Hippocampal formation (tissue), 2 donors: Measurements from ENCODE around the gene ZFP1.

ENCODE experiments used
- DNase-seq, 2 donors: peaks; one replicate each; lab custom pipeline; 2025; lab: John Stamatoyannopoulos, UW

ZFP1 gene

DNA sequence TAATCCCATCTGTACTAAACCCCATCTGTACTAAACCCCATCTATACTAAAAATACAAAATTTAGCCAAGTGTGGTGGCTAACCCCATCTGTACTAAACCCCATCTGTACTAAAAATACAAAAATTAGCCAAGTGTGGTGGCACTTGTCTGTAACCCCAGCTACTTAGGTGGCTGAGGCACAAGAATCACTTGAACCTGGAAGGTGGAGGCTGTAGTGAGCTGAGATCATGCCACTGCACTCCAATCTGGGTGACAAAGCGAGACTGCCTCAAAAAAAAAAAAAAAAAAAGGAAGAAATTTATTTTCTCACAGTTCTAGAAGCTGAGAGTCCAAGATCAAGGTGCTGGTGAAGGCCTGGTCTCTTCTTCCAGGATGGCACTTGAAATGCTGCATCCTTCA lies 12.1 kb downstream of the ZFP1 start:
- DNase-seq: no peak

DNA sequence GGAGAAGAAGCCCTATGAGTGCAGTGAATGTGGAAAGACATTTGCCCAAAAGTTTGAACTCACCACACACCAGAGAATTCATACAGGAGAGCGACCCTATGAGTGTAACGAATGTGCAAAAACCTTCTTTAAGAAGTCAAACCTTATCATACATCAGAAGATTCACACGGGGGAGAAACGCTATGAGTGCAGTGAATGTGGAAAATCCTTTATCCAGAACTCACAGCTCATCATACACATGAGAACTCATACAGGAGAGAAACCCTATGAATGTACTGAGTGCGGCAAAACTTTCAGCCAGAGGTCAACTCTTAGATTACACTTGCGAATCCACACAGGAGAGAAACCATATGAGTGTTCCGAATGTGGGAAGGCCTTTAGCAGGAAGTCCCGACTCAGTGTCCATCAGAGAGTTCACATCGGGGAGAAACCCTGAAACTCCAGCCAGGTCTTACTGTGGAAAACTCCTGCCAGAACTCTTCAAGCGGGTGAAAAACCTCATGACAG lies 21.6 kb downstream of the ZFP1 start:
- DNase-seq: no peak

DNA sequence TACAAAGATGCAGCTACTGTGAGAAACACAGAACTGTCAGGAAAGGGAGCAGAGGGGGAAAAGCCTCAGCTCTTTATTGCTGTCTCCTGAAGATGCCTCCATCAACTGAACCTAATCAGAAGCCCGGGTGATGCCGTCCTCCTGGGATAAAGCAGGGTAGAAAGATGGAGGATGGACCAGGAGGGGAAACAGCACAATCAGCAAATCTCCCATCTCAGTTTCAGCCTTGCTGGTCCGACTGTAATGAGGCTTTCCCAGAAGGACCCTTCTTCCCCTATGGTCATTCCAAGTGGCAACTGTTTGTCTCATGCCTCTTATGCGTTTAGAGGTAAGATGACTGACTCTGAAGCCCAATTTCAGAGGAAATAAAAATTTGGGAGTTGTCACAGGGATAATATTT lies 24.3 kb downstream of the ZFP1 start:
- DNase-seq: no peak

DNA sequence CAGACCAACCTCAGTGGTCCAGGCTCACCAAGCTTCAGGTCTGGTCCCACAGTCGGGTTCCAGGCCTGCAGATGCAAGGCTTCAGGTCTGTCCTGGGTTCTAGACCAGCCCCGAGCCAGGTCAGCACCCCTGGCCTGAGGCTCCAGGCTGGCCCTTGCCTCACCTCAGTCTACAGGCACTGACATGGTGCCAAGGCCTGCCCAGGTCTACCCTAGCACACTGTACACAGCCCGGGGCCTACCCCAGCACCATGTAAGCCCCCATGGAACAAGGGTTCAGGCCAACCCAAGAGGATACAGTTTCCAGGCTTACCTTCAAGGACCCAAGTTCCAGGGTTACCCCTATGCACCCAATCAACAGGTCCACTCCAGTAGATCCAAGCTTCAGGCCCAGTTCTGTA lies 26.8 kb downstream of the ZFP1 start:
- no peak for DNase-seq

DNA sequence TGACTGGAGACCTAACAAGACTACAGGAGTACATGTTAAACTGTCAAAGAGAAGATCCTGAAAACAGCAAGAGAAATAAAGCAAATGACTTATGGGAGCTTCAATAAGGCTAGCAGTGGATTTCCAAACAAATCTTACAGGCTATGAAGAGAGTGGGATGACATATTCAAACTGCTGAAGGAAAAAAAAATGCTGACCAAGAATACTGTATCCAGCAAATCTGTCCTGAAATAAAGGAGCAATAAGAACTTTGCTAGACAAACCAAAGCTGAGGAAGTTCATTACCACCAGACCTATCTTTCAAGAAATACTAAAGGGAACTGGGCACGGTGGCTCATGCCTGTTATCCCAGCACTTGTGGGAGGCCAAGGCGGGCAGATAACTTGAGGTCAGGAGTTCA lies 28.6 kb downstream of the ZFP1 start:
- no peak for DNase-seq

DNA sequence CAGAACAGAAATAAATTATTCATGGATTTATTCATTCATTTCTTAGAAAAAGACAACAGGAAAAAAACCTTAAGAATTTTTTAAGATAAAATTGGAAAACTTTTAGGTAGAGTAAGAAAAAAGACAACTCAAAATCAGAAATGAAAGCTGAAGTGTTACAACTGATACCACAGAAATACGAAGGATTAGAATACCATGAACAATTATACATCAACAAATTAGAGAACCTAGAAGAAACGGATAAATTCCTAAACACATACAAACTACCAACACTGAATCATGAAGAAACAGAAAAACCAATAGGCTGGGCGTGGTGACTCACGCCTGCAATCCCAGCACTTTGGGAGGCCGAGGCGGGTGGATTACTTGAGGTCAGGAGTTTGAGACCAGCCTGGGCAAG lies 30.9 kb downstream of the ZFP1 start:
- no peak for DNase-seq

DNA sequence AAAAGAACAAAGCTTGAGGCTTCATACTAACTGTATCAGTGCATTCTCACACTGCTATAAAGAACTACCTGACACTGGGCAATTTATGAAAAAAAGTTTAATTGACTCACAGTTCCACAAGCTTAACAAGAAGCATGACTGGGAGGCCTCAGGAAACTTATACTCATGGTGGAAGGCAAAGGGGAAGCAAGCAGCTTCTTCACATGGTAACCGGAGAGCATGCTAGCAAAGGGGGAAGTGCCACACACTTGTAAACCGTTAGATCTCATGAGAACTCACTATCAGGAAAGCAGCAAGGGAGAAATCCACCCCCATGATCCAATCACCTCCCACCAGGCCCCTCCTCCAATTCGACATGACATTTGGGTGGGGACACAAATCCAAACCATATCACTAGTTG lies 33.3 kb downstream of the ZFP1 start:
- no peak for DNase-seq

DNA sequence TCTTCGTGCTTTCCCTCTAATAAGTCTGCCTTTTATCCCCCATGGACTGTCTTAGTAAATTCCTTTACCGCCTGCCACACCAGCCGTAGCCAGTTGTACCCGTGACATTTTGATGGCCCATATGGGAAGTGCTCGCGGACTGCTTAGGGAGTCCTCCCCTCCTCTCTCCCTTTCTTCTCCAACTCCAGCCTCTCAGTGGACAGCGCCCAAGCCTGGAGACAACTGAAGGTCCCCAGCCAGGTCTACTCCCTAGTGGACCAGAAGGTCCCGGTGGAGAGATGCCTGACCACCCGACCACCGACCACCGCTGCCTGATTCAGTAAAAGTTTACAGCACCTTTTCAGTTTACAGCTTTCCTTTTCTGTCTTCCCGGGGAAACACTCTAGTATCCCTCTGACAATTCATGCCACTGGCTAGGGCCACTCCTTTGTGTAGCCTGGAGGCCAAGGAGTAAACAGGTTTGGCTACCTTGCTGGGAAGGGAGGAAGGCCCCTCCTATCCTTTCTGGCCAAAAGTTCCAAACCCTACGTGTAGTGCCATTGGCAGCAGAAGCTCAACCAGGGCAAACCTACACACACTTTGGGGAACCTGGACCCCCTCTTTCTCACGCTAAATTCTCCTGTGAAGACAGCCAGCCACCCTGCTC lies 40.6 kb downstream of the ZFP1 start:
- no peak for DNase-seq

DNA sequence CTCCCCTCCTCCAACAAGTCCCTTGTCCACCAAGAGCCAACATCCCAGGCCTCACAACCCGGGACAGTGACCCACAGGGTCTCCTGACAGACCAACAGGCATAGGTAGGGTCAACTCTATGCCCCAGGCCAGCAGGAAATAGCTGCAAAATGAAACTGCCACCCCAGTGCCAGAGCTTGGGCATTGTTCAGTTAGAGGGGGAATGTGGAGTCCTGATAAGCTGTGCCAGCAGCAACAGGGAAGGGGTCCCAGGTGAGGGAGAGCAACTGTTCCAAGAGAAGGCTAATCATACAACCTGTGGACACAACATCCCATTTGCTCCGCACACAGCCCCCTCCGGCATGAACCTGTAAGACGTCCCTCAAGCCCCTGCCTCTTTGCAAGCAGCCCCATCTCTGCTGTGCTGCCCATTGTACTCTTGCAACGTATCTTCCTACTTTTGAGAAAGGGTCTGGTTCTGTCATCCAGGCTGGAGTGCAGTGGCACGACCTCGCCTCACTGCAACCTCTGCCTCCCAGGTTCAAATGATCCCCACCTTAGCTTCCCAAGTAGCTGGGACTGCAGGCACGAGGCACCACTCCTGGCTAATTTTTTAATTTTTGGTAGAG lies 41.4 kb downstream of the ZFP1 start:
- DNase-seq: no peak

DNA sequence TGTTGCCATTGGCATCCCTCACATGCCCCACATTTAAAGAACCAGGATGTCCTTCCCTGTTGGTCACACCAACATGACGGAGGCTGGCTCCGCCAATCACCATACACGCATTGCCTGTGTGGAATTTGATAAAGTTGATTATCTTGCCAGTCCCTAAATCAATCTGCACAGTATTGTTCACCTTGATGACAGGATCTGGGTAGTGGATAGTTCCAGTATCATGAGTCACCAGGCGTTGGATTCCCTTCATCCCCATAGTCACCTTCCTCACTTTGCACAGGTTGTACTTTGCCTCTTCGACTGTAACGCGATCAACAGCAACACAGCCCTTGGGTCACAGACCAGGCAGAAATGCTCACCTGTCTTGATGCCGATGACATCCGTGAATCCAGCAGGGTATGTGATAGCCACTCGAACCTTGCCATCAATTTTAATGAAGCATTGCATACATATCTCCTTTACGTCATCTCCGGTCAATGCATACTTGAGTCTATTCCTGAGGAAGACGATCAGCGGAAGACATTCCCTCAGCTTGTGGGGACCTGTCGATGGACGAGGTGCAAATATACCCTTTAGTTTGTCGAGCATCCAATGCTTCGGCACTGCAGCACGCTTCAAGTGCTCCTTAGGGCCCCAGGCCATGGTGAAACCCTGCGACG lies 44.4 kb downstream of the ZFP1 start:
- no peak for DNase-seq

DNA sequence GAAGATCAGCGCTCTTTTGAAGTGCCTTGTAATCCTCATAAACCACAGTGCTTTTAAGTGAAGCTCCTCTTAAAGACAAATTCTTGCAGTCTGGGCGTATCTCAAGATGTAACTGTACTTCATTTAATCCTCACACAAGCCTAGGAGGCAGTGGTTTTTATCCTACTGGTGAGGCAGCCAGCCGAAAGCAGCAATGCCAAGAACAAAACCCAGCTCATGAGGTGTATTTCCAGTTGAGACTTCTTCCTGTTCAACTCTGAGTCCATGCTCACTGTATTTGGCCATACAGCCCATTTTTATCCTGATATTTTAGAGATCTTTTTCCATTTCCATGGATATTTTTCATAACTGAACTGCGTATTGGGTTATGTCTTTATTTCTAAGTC lies 44.9 kb downstream of the ZFP1 start:
- DNase-seq: no peak

DNA sequence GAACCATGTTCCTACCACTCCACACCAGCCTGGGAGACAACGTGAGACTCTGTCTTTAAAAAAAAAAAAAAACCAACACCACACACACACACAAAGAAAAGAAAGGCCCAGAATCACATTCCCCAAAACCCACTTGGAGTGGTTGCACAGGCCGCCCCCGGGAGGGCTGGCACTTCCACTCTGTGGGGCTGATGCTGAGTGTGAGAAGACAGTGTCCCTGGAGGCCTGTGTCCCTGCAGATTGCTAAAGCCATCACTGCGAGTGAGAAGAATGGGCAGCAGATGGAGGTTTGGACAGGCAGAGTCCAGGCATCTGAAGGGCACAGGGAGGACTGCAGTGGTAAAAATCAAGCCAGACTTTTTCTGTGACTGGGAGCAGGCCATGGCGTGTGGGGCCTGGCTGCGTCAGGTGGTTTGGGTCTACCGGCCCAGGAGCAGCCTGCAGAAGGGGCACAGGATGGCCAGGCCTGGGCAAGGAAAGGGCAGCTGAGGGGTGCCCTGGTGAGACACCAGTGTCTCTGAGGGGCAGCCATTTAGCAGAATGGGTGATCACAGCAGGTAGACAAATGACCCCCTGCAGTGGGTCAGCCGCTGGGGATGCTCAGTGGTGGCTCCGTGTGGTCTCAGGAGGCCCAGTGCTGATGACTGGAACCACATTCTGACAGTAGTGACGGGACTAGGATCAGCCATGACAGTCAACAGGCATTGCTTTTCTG lies 45.6 kb downstream of the ZFP1 start:
- no peak for DNase-seq

DNA sequence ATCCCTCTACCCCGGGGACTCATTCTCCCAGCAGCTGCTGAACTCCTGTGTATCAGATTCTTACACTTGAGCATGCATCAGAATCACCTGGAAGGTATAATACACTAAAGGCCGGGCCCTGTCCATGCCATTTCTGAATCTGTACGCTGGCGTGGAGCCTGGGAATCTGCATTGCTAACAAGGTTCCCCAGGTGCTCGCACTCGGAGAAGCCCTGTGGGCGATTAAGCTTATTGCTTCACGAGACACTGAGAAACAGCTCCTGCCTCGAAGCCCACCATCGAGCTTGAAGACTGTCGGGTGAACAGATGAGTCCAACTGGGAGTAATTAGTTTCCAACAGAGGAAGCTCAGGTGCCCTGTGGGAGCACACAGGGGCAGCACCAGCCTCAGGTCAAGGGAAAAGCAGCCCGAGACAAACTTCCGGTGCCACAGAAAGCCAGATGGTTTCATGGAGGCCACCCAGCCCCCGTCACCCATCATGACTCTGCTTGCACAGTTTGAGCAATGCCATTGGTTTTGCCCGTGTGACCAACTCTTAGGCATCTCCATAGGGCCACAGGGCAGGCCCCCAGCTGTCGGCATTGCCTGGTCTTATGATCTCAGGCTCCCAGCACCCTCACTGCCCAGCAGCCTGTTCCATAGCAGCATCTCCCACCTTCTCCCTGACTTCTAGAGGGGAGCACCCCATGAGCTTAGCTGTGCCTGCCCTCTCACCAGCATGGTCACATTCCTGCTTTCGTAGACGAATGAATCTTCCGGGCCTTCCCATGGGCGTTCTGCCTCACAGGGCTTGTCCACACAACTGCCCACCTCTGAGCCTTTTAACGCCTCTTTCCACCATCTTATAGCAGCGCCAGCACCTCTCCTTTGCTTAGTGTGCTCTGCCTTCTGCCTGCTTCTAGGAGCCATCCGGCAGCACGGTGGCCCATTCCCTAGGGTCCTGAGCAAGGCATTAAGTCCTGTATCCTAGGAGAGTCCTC lies 47.8 kb downstream of the ZFP1 start:
- DNase-seq: no peak

DNA sequence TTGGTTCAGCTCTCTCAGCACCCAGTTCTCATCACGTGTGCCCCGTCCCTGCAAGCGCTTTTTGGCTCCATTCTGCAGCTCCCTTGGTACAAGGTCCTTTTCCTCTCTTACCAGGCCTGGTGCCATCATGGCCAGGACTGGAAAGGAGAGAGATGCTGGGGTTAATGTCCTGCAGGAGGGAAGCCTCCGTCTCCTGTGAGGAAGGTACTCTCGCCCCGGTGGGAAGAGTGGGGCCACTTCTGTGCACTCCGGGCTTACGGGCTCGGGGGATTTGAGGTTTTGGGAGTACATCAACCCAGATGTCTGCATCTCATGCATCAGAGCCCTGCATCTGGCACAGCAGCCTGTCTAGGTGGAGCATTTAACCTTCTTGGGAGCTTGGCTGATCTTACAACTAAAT lies 48.5 kb downstream of the ZFP1 start:
- no peak for DNase-seq

DNA sequence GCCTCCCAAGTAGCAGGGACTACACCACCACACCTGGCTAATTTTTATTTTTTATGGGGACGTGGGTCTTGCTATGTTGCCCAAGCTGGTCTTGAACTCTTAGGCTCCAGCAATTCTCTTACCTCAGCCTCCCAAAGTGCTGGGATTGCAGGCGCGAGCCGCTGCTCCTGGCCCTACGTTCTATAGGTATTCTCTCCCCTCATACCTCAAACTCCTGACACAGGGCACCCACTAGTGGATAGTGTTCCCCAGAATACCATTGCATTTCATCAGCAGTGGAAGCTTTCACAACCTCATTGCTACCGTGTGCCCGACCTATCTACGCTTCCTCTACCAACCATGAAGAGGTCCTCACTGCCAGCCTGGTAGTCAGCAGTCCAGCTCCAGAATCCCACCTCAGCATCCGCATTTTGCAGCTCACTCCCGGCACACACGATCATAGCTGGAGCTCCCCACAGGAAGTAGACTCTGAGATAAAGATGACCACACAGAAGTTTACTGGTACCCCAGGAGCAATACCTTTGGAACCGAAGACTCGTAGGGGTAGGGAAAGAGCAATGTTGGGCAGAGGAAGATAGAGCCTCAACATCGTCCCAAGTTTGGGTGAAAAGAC lies 49.3 kb downstream of the ZFP1 start:
- no peak for DNase-seq

DNA sequence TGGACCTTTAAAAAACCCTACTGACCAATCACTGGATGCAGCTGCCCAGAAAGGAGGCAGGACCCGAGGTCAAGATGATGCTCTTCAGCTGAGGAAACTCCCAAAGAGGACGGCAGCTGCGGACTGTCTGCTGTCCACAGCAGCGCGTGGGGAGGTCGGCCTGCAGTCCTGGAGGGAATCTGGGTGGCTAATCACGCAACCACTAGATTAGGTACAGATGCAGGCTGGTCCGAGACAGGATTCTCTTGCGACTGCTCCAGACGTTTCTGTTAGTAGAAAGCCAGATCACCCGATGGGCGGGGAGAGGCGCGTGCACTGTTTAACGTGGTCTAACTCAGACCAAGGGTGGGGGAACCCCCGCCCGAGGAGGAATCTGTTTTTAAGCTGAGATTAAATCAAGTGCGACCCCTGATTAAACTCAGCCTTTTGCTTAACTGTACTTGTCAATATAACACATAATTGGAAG lies 49.8 kb downstream of the ZFP1 start:
- no peak for DNase-seq

DNA sequence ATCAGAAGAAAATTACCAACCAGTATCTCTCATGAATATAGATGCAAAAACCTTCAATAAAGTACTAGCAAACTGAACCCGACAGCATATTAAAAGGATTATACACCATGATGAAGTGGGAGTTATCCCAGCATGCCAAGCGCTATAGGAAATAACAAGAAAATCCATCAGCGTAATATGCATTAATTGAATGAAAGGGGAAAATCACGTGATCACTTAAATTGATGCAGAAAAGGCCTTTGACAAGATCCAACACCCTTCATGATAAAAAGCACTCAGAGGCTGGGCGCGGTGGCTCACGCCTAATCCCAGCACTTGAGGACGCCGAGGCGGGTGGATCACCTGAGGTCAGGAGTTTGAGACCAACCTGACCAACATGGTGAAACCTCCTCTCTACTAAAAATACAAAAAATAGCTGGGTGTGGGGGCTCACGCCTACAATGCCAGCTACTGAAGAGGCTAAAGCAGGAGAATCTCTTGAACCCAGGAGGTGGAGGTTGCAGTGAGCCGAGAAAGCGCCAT lies 53.8 kb downstream of the ZFP1 start:
- DNase-seq: no peak

DNA sequence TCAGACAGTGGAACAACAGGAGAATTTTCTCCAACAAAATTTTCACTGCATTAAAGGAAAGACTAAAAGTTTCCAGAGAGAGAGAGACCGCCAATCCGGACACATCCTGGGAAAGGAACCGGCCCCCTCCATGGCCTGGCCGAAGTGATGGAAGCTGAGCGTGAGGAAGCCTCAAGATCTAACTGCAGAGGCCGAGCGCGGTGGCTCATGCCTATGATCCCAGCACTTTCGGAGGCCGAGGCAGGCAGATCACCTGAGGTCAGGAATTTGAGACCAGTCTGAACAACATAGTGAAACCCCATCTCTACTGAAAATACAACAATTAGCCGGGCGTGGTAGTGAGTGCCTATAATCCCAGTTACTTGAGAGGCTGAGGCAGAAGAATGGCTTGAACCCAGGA lies 54.8 kb downstream of the ZFP1 start:
- no peak for DNase-seq

DNA sequence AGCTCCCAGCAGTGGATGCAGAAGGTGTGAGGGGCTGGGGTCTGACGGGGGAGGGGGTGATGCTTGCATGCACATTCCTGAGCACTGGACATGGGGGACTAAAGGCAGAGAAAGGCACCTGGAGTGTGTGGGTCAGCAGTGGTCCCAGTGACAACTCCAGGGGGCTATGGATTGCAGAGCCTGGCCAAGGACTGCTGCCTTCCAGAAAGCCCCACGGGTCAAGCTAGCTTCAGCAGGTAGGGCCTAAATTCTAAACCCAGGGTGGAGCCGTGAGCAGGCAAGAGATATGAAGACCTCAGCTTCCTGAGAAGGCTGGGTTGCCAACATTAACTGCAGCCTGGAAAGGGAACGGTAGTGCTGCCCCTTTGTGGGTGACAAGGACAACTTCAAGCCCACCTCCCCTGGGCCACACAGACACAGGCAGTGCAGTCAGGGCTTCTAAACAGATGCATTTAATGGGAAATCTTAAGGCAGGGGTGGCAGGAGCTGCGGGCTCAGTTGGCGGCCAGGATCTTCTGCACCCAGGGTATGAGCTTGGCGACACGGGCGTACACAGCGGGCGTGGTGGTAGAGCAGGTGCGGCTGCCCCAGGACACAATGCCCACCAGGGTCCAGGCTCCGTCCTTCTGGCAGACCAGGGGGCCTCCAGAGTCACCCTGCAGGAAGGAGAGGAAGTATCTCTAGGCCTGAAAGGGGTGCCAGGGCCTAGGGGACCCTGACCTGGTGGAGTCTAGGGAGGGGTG lies 55.5 kb downstream of the ZFP1 start:
- no peak for DNase-seq

DNA sequence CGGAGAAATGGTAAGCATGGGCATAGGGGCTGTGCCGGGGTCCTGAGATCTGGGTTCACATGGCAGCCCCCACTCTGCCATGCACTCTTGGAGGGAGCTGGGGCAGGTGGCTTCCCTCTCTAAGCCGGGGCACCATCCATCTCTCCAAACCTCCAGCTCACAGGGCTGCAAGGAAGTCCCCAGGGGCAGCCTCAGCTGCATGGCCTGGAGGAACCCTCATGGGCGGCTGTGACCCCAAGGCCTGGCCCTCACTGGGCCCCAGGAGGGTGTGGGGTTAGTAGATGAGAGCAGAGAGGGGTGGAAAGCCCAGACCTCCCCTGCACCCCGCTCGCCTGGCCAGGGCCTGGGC lies 56.1 kb downstream of the ZFP1 start:
- no peak for DNase-seq
